Measurements from ENCODE around the gene RWDD3.

DNA sequence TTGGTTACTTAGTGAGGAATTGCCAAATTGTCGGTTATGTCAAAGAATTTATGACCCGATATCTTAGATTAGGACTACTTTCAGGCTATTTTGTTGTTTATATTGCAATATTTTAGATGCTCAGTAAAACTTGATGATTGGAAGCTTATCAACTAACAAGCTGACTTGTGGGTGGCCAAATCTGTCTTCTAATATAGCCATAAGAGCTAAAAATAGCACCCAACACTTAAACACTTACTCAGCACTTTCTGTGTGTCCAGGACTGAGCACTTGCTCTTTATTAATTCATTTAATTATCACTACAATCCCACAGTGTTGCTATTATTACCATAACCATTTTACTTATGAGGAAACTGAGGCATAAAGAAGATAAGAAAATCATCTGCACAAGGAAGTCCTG is 50.4 kb downstream of the RWDD3 start:
- TF ChIP-seq, protein P1, sequence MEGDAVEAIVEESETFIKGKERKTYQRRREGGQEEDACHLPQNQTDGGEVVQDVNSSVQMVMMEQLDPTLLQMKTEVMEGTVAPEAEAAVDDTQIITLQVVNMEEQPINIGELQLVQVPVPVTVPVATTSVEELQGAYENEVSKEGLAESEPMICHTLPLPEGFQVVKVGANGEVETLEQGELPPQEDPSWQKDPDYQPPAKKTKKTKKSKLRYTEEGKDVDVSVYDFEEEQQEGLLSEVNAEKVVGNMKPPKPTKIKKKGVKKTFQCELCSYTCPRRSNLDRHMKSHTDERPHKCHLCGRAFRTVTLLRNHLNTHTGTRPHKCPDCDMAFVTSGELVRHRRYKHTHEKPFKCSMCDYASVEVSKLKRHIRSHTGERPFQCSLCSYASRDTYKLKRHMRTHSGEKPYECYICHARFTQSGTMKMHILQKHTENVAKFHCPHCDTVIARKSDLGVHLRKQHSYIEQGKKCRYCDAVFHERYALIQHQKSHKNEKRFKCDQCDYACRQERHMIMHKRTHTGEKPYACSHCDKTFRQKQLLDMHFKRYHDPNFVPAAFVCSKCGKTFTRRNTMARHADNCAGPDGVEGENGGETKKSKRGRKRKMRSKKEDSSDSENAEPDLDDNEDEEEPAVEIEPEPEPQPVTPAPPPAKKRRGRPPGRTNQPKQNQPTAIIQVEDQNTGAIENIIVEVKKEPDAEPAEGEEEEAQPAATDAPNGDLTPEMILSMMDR (IDR thresholded peaks at IDR 0.05; ENCODE audit: low read depth, low read length, poor library complexity, severe bottlenecking) = no peak
- TF ChIP-seq EZH2phosphoT487 (IDR thresholded peaks at IDR 0.05; ENCODE audit: borderline replicate concordance, low read length) = no peak

Data from DOHH2 (cell line).